Activated naive CD4-positive, alpha-beta T cell treated with anti-CD3 and anti-CD28 coated beads, Interleukin-2, amount 10 ng/mL, durations not matched to agents 7 days and 5 days (primary cell): Measurements from ENCODE around the gene PRKG1.

ENCODE experiments used
- CTCF ChIA-PET: fragments of 350-600 bp; sonication (Branson Sonifier 250); formaldehyde crosslinking; loops from one replicate; lab custom pipeline; 2021; ENCODE audit warnings: antibody characterized with exemption; lab: Charles Lee
- DNase-seq: peaks from one replicate; pipeline ENCODE4 v3.0.0-alpha.2; 2020
- H3K27ac Mint-ChIP-seq: one replicate; pipeline ENCODE4 v1.8.0; 2021; ENCODE audit warnings: mild to moderate bottlenecking, moderate library complexity, mixed read lengths
- H3K27me3 Mint-ChIP-seq: one replicate; pipeline ENCODE4 v1.8.0; 2021; ENCODE audit warnings: mild to moderate bottlenecking, mixed read lengths
- H3K36me3 Mint-ChIP-seq: one replicate; pipeline ENCODE4 v1.8.0; 2021; ENCODE audit warnings: mixed read lengths
- H3K4me1 Mint-ChIP-seq: one replicate; pipeline ENCODE4 v1.8.0; 2021; ENCODE audit warnings: mixed read lengths
- H3K4me3 Mint-ChIP-seq: one replicate; pipeline ENCODE4 v1.8.0; 2021; ENCODE audit warnings: mild to moderate bottlenecking, moderate library complexity, mixed read lengths
- H3K9me3 Mint-ChIP-seq: one replicate; pipeline ENCODE4 v1.8.0; 2021; ENCODE audit warnings: mixed read lengths

Gene PRKG1

DNA sequence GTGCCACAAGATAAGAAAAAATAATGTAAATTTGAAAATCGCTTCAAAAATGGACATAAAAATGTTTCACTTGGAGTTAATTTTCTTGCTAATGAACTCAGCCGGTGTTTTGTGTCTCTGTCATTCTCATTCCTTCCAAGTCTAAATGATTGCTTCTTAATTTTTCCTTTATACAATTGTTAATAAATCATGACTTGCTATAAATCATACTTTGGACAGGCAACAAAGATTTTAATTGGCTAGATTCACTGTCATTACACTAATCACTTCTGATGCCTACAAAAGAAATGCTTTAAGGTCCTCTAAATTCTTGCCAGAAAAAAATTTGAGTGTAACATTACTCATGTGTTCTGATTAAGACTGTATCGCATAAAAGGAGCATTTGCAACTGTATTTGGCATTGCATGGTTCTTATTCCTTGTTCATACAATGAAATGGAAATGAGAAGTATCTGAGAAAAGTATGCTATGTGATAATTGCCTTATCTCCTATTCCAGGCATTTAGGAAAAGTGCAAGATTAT, 1000.3 kb downstream of the PRKG1 start:
- no peaks in the 10 kb centered on the region for H3K27me3 Mint-ChIP-seq
- H3K4me3 Mint-ChIP-seq, result no peak overlapping the region
- DNase-seq, result no peak
- CTCF ChIA-PET, result no interaction called here
- no peaks in the 10 kb centered on the region for H3K9me3 Mint-ChIP-seq
- no peaks in the 10 kb centered on the region for H3K4me1 Mint-ChIP-seq
- H3K36me3 Mint-ChIP-seq, result no peaks in the 10 kb centered on the region
- no peak overlapping the region for H3K27ac Mint-ChIP-seq

DNA sequence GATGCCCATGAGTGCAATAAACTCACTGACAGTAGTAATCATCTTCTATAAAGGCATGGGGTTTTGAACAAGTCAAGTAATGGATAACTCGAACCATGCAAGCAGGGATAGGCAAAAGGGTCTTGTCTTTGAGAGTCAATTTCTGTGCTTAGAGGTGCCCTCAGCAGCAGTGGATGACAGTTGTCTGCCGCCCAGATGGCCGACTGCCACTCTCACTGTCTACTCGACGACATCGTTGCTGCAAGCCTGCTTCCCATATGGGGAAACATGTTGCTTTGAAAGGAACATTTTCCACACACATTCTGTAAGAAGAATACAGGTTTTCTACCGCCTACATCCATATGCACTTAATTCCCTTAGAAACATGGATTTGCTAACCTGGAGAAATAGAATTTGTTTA, 1003.5 kb downstream of the PRKG1 start:
- CTCF ChIA-PET, result no interaction called here
- no peak for DNase-seq
- Mint-ChIP-seq H3K27ac (no peak overlapping the region), H3K9me3 (no peaks in the 10 kb centered on the region), H3K27me3 (no peaks in the 10 kb centered on the region), H3K4me3 (no peak overlapping the region), H3K4me1 (no peaks in the 10 kb centered on the region), H3K36me3 (no peaks in the 10 kb centered on the region)

DNA sequence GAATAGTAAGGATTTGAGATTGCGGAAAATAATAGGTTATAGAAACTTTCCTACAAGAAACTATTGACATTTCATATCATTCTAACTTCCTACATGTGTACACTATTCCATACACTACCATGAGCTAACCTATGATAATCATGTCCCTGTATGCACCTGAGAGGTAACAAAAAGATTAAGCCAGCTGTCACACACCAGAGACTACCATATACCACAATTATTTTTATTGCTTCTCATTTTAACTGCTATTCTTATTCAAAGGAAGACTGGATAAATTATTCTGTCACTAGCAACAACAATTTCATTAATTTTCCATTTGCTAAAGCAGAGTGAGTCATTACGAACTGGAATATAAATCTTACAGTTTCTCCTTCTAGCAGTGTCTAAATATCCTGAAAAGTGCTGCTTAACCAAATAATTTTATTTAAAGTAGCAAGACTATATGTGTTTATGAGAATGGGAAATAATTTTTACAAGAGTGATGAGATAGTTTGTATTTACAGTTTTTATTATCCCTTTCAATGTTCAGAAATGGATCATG, 1004.2 kb downstream of the PRKG1 start:
- H3K4me1 Mint-ChIP-seq, result no peaks in the 10 kb centered on the region
- no peaks in the 10 kb centered on the region for H3K36me3 Mint-ChIP-seq
- no peaks in the 10 kb centered on the region for H3K9me3 Mint-ChIP-seq
- no peak for DNase-seq
- CTCF ChIA-PET, result no interaction called here
- H3K4me3 Mint-ChIP-seq, result no peak overlapping the region
- no peaks in the 10 kb centered on the region for H3K27me3 Mint-ChIP-seq
- no peak overlapping the region for H3K27ac Mint-ChIP-seq

DNA sequence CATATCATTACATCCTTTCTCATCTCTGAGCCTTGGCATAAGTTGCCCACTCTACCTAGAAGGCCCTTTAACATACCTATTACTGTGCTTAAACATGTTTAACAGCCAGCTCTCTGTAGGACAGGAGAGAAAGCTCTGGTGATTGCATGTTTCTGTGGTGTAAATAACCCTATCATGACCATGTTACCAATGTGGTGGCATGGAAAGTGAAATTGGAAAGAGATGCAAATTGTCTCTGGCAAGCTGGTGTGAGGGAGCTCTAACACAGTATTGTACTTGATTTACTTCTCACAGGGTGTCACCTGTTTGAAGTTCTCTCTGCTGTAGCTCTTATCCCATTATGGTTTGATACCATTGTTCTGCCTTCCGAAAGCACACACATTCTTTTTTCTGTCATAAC, 1008.0 kb downstream of the PRKG1 start:
- Mint-ChIP-seq H3K27me3 (no peaks in the 10 kb centered on the region), H3K36me3 (no peaks in the 10 kb centered on the region), H3K4me3 (no peak overlapping the region), H3K9me3 (no peaks in the 10 kb centered on the region), H3K27ac (no peak overlapping the region), H3K4me1 (no peaks in the 10 kb centered on the region)
- CTCF ChIA-PET, result no interaction called here
- DNase-seq, result no peak

DNA sequence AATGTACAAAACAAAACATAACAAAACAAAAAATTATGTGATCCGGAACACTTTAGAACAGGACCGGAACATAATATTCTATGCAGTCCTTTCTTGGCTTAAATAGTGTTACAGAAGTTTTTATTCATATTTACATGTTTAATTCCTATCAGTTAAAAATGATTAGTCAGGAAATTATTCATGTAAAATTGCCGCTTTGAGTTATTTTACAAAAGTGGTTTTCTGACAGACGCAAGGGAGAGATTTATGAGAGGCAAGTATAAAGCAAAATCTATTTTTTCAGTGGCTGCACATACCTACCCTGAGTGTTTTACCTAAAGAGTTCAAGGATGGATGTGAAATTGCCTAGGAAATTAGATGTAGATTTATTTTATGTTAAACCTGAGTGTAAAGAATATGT, 1009.1 kb downstream of the PRKG1 start:
- Mint-ChIP-seq H3K9me3 (no peaks in the 10 kb centered on the region), H3K36me3 (no peaks in the 10 kb centered on the region)
- CTCF ChIA-PET, result no interaction called here

DNA sequence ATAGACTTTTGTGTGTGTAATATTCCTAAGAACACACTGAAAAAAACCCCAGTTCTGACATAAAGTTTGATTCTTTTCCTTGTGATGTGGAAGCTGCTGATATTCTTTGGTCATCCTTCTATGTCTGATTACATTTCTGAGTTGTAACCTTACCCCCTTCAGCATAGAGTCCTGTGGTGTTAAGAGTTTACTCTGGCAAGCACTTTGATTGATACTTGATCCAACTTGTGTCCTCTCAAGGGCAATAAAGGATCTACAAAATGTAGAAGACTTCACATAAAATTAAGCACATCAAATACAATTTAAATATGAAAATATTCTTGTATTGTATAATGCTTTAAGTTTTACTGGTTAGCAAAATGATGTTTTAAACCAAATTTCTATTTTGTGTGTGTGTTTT, 1018.1 kb downstream of the PRKG1 start:
- H3K36me3 Mint-ChIP-seq, result no peaks in the 10 kb centered on the region
- H3K27me3 Mint-ChIP-seq, result no peaks in the 10 kb centered on the region
- no peak overlapping the region for H3K4me3 Mint-ChIP-seq
- no peaks in the 10 kb centered on the region for H3K9me3 Mint-ChIP-seq
- CTCF ChIA-PET, result no interaction called here
- H3K4me1 Mint-ChIP-seq, result no peaks in the 10 kb centered on the region
- H3K27ac Mint-ChIP-seq, result no peak overlapping the region
- no peak for DNase-seq

More for the DNA sequence above, 1009.1 kb downstream of the PRKG1 start:
- Mint-ChIP-seq H3K4me3 (no peak overlapping the region), H3K4me1 (no peaks in the 10 kb centered on the region), H3K27ac (no peak overlapping the region), H3K27me3 (no peaks in the 10 kb centered on the region)
- no peak for DNase-seq

DNA sequence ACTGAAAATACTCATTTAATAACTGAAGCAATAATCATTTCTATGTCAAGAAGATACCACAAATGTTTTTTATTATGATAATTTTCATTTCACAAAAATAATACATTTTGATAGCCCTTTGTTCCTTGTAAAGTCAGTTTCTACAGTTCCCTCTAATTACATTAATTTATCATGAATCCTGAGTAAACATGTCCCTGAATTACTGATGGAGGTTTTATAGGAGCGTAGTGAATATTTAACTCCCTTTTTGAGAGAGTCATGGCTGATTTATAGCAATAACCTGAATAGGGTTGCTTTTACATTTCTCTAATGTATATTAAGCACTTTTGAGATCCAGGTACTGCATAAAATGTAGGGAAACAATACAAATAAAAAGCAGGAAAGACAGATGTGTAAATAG, 1023.8 kb downstream of the PRKG1 start:
- CTCF ChIA-PET, result no interaction called here
- H3K36me3 Mint-ChIP-seq, result no peaks in the 10 kb centered on the region
- H3K27ac Mint-ChIP-seq, result no peak overlapping the region
- H3K27me3 Mint-ChIP-seq, result no peaks in the 10 kb centered on the region
- H3K9me3 Mint-ChIP-seq, result no peaks in the 10 kb centered on the region
- H3K4me3 Mint-ChIP-seq, result no peak overlapping the region
- H3K4me1 Mint-ChIP-seq, result no peaks in the 10 kb centered on the region
- no peak for DNase-seq

DNA sequence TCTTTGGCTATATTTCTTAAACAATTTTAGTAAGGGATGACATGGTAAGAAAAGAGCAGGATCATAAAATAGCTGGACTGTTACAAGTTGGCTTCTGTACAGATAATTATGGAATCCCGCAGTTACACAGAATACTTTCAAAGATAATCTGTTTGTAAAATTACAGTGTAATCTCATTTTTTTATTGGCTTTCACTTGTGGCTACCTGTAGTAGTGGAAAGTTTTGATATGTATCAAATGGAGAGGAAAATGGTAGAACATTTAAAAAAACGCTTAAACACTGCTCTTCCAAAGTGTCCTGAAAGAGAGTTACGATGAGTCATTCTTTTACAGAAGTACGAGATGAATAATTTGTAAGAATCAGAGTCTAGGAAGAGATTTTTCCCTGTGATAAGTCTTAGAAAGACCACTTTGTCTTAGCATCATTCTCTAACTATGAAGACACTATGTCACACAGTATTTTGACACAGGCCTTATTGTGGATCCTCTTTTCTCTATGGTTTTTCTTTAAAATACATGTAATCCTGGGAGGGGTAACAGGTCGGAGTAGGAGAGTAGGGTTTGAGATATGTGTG, 1024.8 kb downstream of the PRKG1 start:
- Mint-ChIP-seq H3K27me3 (no peaks in the 10 kb centered on the region), H3K9me3 (no peaks in the 10 kb centered on the region), H3K4me3 (no peak overlapping the region), H3K36me3 (no peaks in the 10 kb centered on the region), H3K4me1 (no peaks in the 10 kb centered on the region), H3K27ac (no peak overlapping the region)
- CTCF ChIA-PET, result no interaction called here
- no peak for DNase-seq

DNA sequence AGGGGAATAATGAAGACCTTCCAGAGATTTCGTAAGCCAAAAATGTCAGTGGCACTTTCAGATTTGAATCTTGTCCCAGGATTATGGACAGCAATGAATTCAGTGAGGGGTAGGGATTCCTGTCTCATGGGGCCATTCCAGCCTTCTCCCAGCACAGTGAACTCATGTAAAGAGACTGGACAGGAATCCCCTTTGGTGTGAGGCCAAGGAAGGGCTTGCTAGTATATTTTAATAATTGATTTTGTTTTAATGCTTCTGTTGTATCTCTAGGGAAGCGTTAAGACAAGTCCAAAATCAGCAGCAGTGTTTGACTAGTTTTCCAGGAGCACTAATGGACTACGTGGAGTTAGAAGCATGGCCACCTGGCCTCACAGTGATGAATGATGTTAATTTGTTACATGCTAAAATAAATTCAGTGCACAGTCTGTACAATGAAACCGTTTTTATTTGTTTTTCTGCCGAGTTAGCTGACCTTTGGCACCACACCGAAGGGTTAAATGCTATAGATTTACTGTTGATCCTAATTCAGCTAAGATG, 1025.8 kb downstream of the PRKG1 start:
- Mint-ChIP-seq H3K27me3 (no peaks in the 10 kb centered on the region), H3K27ac (no peak overlapping the region), H3K9me3 (no peaks in the 10 kb centered on the region), H3K4me1 (no peaks in the 10 kb centered on the region), H3K36me3 (no peaks in the 10 kb centered on the region), H3K4me3 (no peak overlapping the region)
- no peak for DNase-seq
- CTCF ChIA-PET, result no interaction called here

DNA sequence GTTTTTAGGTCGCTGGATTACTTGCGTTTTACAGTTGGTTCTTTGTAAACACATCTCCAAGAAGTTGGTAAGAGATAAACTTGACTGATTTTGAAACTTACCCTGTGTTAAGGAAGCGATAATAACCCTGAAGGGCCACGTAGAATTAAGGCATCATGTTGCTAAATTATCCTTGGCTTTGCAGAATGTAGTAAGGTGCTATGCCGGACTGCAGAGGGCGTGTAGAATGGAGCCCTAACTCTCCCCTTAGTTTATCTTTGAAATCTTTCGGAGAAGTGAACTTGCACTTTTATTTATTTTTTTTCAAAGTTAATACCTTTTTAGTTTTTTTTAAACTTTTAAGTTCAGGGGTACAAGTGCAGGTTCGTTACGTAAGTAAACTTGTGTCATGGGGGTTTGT, 1031.0 kb downstream of the PRKG1 start:
- H3K4me3 Mint-ChIP-seq, result no peak overlapping the region
- CTCF ChIA-PET, result no interaction called here
- H3K36me3 Mint-ChIP-seq, result no peaks in the 10 kb centered on the region

DNA sequence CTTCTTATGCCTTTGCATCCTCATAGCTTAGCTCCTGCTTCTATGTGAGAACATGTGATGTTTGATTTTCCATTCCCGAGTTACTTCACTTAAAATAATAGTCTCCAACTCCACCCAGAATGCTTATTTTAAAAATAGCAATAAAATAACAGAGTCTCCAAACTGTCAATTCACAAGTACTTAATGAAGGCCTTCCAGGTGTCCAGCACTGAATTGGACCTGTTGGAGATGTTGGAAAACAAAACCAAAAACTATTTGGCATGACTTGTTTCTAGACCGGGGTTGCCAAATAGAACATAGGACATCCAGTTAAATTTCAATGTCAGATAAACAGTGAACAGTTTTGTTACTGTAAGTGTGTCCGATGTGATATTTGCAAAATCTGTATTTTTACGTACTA, 1031.7 kb downstream of the PRKG1 start:
- no peaks in the 10 kb centered on the region for H3K27me3 Mint-ChIP-seq
- H3K9me3 Mint-ChIP-seq, result no peaks in the 10 kb centered on the region
- CTCF ChIA-PET, result no interaction called here
- no peak for DNase-seq
- no peak overlapping the region for H3K27ac Mint-ChIP-seq
- no peak overlapping the region for H3K4me3 Mint-ChIP-seq
- H3K36me3 Mint-ChIP-seq, result no peaks in the 10 kb centered on the region
- no peaks in the 10 kb centered on the region for H3K4me1 Mint-ChIP-seq

More for the DNA sequence above, 1031.0 kb downstream of the PRKG1 start:
- Mint-ChIP-seq H3K27ac (no peak overlapping the region), H3K9me3 (no peaks in the 10 kb centered on the region), H3K4me1 (no peaks in the 10 kb centered on the region), H3K27me3 (no peaks in the 10 kb centered on the region)
- no peak for DNase-seq

DNA sequence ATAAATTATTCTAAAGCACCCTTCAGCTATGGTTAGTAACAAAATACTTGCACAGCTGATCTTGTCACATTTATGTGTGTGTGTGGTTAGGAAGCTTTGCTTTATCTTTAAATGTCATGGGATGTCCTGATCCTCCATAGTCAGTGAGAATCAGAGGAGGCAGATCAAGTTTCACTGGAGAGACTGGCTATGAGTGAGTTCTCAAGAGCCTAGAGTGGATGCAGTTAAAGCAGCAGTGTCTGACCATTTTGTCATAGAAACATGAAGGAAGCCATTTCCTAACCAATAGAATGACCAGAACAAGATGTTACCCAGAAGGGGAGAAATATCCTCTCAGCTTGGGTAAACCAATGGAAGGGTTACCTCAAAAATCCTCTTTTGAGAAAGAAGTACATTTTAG, 1032.6 kb downstream of the PRKG1 start:
- H3K27me3 Mint-ChIP-seq, result no peaks in the 10 kb centered on the region
- H3K27ac Mint-ChIP-seq, result no peak overlapping the region
- H3K9me3 Mint-ChIP-seq, result no peaks in the 10 kb centered on the region
- CTCF ChIA-PET, result no interaction called here
- no peak overlapping the region for H3K4me3 Mint-ChIP-seq
- no peaks in the 10 kb centered on the region for H3K36me3 Mint-ChIP-seq
- no peak for DNase-seq
- no peaks in the 10 kb centered on the region for H3K4me1 Mint-ChIP-seq

DNA sequence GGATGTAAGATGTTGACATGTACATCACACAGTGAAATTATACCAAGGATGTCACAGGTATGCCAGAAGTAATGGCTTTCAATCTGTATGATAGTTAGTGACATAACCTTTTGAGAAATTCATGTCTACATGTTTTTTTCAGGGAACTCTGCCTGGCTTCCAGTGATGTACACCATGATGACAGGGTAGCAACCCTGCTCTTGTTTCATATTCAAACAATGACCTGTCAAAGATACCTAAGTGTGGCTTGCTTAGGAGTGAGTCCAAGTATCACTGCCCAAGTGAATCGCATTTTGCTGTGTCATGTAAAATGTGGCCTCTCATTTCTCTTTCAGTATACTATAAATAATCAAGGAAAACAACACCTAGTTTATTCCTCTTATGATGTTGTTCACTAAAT, 1033.9 kb downstream of the PRKG1 start:
- Mint-ChIP-seq H3K27me3 (no peaks in the 10 kb centered on the region), H3K9me3 (no peaks in the 10 kb centered on the region), H3K4me3 (no peak overlapping the region), H3K4me1 (no peaks in the 10 kb centered on the region), H3K36me3 (no peaks in the 10 kb centered on the region), H3K27ac (no peak overlapping the region)
- CTCF ChIA-PET, result no interaction called here
- DNase-seq, result no peak

DNA sequence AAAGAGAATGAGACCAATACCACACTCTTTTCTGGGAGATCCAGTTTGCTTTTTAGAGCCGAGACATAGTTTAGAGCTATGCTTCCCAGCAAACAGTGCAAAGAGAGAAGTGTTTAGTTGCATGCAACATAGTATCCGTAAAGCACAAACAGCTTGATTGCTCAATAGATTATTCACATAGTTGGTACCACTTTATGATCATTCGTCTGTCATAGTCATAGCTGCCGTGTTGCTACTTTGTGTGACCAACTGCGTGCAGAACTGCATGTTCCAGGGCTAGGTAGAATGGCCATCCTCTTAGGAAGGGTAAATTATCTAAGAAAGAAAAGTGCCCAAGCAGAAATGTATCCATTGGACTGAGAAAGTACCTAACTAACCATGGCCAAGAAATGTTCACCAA, 1036.3 kb downstream of the PRKG1 start:
- no peaks in the 10 kb centered on the region for H3K9me3 Mint-ChIP-seq
- CTCF ChIA-PET, result no interaction called here
- no peaks in the 10 kb centered on the region for H3K27me3 Mint-ChIP-seq

DNA sequence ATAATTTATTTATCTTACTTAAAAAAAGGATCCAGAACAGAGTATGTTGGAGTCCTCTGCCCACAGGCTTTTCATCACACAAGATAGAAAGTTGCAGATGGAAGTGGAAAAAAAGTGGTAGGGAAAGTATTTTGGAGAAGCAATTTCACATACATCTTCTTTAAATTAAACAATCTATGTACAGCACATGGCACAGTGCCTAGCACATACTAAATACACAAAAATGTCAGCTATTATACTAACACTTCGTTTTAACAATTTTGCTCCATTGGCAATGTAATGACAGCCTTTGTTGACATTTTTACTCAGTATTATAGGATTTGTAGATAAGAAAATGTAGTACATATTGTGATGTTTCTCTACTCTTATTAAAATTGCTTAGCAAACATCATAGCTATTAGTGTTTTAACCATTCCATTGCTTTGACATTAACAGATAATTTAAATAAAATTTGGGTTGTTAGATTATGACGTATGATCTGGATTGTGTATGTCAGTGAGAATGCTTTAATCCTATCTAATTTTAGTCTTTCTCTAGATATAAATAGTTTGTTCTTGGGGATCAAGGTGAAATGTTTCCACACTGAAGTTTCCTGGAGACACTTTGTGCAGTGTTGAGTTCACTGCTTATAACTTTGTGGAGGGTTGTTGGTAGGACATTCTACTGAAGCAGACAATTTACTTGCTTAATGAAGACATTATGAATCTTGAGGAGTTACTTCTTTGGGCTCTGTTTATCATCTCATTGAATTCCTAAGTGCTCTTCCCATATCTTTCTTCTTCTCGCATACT, 1037.0 kb downstream of the PRKG1 start:
- no peak for DNase-seq
- no peaks in the 10 kb centered on the region for H3K27me3 Mint-ChIP-seq
- no peaks in the 10 kb centered on the region for H3K36me3 Mint-ChIP-seq
- no peak overlapping the region for H3K27ac Mint-ChIP-seq
- CTCF ChIA-PET, result no interaction called here
- no peak overlapping the region for H3K4me3 Mint-ChIP-seq
- H3K9me3 Mint-ChIP-seq, result no peaks in the 10 kb centered on the region
- no peaks in the 10 kb centered on the region for H3K4me1 Mint-ChIP-seq

More for the DNA sequence above, 1036.3 kb downstream of the PRKG1 start:
- Mint-ChIP-seq H3K27ac (no peak overlapping the region), H3K36me3 (no peaks in the 10 kb centered on the region), H3K4me1 (no peaks in the 10 kb centered on the region), H3K4me3 (no peak overlapping the region)
- DNase-seq, result no peak
